Measurements from ENCODE around the gene DAAM2.

DAAM2 gene

DNA sequence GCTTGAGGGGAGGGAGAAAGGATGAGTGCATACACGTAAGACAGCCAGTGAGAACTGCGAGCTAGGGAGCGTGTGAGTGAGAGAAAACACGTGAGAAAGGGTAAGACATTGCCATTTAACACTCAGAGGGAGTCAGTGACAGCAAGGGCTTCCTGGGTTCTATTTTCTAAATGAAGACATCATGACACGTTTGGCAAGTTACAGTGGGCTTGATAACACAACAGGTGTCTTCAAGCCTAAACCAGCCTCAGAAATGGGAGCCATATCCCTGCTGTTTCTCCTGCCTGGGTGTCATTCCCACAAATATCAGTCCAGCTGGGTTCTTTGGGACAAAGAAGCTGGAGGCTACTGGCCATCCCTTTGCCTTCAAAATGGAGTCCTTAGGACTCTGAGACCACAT is 159.0 kb downstream of the DAAM2 start:
- no peak for DNase-seq (ENCODE audit: low read depth in 1 of 2, low spot score in 1 of 2)

DNA sequence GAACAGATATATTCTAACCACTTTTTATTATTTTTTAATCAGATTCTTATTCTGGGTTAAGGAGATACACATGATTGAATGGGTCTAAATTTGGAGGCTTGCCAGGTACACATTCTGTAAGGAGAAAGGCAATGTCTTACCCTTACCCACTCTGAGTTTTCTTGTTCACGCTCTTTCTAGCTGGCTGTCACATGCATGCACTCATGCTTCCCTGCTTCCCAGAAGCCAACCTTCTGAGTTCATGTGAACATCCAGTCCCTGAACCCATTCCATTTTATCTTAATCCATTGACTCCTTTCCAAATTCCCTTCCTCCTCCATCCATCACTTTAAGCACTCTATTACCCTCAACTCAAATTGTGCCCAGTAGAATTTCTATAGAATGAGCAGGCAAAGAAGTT is 159.5 kb downstream of the DAAM2 start:
- no peak for DNase-seq (ENCODE audit: low read depth in 1 of 2, low spot score in 1 of 2)

DNA sequence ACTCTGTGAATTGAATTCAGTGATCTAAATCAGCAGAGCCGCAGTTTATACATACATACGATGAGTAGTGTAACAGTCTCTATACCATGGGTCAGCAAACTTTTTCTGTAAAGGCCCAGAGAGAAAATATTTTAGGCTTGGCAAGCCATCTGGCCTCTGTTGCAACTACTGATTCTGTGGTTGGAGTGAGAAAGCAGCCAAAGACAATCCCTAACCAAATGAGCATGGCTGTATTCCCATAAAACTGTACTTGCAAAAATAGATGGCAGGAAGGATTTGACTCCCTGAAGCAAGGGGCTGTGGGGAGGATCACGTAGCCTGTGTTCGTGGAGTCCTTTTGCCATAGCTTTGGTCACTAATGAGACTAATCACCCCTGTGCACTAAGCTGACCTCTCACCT is 160.0 kb downstream of the DAAM2 start:
- no peak for DNase-seq (ENCODE audit: low read depth in 1 of 2, low spot score in 1 of 2)

DNA sequence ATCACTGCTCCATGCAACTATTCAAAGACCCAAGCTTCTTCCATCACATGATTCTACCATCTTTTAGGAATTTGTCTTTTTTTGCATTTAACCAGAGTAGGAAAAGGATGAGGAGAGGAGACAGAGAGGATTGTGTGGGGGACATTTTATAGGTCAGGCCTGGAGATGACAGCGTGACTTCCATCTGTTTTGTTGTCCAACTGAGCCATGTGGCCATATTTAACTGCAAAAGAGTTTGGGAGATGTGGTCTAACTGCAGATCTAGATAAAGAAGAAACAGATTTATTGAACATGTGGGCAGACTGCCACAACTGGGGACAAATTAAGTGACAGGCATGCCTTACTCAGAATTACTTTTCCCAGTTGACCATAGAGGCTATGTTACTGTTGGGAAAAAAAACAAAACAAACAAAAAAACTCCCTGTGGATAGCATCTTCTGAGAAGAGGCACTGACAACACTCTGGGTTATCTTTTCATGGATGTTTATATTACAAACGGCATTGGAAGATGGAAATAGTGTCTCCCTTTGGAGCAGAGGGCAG is 161.0 kb downstream of the DAAM2 start:
- DNase-seq (ENCODE audit: low read depth in 1 of 2, low spot score in 1 of 2) = no peak
